ENCODE data around the gene FNBP1L.

The FNBP1L gene

GRCh38 chr1:93447481-93448291 lies at the start of gene FNBP1L:
TSS of gene FNBP1L (plus strand) at chr1:93448118. CDS start at chr1:93448282, 164 bp downstream.
- in situ Hi-C loops (cut with MboI; ENCODE audit: low sequenced_read_pairs) = loop anchor here (25.0 kb wide), 1 partner anchor 365 kb away; no protein-coding TSS in a partner anchor

DNA sequence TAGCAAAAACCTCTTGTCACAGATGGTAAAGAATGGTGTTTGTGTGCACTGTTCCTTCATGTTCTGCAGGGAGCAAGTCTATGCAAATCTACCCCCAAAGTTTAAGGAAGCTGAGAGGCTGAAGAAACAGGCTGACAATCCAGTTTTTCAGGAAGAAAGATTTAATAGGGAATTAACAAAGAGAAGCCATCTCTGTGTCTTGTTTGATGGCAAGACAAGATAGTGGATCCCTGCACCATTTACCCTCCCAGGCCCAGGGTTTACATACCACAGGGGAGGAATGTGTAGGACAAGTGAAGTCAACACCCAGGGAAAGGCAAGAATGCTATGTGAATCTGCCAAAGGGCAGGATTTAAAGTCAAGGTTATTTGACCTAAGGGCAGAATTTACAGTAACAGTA lies 48.1 kb upstream of the FNBP1L start:
- in situ Hi-C loops (cut with MboI; ENCODE audit: low sequenced_read_pairs) = no loop called here

DNA sequence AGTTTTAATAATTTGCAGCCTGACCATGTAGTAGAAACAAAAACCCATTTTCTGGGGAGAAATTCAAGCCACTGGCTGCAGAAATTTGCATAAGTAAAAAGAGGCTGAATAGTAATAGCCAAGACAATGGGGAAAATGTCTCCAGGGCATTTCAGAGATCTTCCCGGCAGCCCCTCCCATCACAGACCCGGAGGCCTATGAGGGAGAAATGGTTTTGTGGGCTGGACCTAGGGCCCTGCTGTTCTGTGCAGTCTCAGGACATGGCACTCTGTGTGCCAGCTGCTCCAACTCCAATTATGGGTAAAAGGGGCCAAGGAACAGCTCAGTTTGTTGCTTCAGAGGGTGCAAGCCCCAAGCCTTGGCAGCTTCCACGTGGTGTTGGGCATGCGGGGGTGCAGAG lies 39.7 kb upstream of the FNBP1L start:
- in situ Hi-C loops (cut with MboI; ENCODE audit: low sequenced_read_pairs) = no loop called here

GRCh38 chr1:93411000-93411399 lies 36.9 kb upstream of the FNBP1L start:
- in situ Hi-C loops (cut with MboI; ENCODE audit: low sequenced_read_pairs) = no loop called here

DNA sequence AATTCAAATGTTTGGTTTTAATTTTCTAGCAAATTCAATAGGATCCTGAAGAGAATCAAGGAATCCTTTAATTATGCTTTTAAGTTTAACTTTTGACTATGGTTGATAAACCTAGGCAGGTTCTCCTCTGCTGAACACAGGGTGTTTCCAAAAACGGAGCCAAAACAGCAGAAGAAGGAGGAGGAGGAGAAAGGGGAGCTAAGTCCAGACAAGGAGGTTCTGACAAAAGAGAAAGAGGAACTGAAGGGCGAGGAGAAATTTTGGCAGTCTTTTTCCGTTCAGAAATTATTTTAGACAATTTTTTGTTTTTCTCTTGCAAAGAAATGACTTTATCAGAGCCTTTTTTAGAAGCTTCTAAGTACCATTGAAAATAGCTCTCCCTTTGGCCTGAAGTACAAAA lies 33.2 kb upstream of the FNBP1L start:
- in situ Hi-C loops (cut with MboI; ENCODE audit: low sequenced_read_pairs) = no loop called here

DNA sequence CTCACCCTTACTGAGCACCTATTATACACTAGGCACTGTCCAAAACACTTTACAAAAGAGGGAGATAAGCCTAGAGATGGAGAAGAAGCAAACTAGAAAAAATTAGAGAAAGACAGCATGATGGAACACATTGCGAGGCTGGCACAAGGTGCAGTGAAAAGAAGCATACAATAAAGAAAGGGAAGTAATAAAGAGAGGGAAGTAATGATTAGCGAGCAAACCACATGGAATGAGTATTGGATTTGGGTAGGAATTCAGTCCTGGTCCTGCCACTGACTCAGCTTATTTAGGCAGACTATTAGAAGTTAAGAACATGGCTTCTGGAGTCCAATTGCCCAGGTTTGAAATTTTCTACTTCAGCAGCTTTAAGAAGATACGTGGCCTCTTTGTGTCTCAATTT lies 32.6 kb upstream of the FNBP1L start:
- in situ Hi-C loops (cut with MboI; ENCODE audit: low sequenced_read_pairs) = no loop called here

DNA sequence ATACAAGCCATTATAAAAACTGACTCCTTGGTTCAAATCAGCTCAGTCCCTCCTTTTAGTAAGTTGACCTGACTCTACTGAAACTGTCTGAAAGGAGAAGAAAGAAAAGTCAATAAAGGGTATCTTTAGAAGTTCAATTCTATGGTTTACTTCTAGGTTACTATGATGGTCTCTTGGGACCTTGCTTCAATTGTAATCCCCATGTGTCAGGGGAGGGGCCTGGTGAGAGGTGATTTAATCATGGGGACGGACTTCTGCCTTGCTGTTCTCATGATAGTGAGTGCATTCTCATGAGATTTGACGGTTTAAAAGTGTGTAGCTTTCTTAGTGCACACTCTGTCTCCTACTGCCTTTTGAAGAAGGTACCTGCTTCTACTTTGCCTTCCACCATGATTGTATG lies 31.7 kb upstream of the FNBP1L start:
- in situ Hi-C loops (cut with MboI; ENCODE audit: low sequenced_read_pairs) = no loop called here

GRCh38 chr1:93419344-93419743 lies 28.6 kb upstream of the FNBP1L start:
- in situ Hi-C loops (cut with MboI; ENCODE audit: low sequenced_read_pairs) = no loop called here

- in situ Hi-C loops (cut with MboI; ENCODE audit: low sequenced_read_pairs) = no loop called here
These were observed 27.5 kb upstream of the FNBP1L start for GRCh38 chr1:93420400-93420799.

DNA sequence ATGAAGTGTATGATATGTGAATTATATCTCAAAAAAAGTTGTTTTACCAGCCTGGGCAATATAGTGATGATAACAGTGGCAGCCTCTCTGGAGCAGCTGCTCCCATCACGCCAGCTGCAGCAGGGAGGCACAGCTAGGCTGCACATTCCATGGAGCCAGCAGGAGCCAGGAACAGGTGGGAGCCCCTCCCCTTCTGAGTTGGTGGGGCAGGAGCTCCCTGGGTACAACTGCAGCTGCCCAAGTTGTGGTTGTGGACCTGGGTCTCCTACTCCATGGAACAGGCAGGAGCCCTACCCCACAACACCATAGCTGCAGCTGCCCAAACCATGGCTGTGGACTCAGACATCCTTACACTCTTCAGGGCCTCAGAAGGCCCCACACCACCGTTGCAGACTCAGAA lies 21.7 kb upstream of the FNBP1L start:
- in situ Hi-C loops (cut with MboI; ENCODE audit: low sequenced_read_pairs) = loop anchor here (25.0 kb wide), 1 partner anchor 386 kb away; no protein-coding TSS in a partner anchor

DNA sequence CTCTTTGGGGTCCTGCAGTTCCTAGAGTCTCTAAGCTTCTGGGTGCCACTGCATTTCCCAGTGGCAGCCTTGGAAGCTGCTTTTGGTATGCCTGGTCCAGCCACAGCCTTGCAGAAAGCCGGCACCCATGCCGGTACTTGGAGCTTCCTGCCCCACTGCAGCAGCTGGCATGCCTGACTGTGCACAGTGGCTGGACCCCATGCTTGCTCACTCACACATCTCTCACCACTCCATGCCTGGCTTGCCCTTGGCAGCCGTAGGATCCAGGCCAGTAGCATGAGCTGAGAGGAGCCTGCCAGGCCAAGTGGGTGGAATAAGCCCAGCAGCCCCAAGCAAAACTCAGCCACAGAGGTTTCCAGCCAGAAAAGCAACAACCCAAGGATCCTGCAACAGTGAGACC lies 20.3 kb upstream of the FNBP1L start:
- in situ Hi-C loops (cut with MboI; ENCODE audit: low sequenced_read_pairs) = loop anchor here (25.0 kb wide), 1 partner anchor 385 kb away; no protein-coding TSS in a partner anchor

DNA sequence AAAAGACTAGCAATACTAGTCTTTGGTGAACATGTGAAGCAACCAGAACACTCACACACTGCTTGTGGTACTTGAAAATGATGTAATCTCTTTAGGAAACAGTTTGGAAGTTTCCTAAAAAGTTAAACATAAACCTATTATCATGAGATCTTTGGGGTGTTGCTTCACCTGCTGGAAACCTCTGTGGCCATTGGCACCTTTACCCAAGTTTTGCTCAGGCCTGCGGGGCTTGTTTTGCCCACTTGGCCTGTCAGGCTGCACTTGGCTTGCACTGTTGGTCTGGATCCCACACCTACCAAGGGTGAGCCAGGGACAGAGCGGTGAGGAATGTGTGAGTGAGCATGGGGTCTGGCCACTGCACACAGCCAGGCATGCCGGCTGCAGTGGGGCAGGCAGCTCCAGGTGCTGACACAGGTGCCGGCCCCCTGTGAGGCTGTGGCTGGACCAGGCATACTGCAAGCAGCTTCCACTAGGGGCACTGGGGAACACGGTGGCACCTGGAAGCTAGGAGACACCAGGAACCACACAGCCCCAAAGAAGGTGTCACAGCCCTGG lies 14.4 kb upstream of the FNBP1L start:
- in situ Hi-C loops (cut with MboI; ENCODE audit: low sequenced_read_pairs) = loop anchor here (25.0 kb wide), 1 partner anchor 379 kb away; no protein-coding TSS in a partner anchor

DNA sequence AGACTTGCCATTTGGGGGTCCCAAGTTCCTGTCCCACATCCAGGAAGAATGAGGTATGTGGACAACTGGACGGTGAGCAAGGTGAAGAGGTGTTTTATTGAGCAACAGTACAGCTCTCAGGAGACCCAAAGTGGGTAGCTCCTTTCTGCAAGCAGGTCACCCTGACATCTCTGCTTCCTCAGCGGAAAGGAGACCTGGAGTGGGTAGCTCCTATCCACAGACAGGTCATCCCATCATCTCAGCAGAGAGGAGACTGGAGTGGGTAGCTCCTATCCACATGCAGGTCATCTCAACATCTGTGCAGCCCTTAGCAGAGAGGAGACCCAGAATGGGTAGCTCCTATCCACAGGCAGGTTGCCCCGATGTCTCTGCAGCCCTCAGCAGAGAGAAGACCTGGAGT lies 13.8 kb upstream of the FNBP1L start:
- in situ Hi-C loops (cut with MboI; ENCODE audit: low sequenced_read_pairs) = loop anchor here (25.0 kb wide), 1 partner anchor 378 kb away; no protein-coding TSS in a partner anchor

GRCh38 chr1:93434987-93435386 lies 12.9 kb upstream of the FNBP1L start:
- in situ Hi-C loops (cut with MboI; ENCODE audit: low sequenced_read_pairs) = loop anchor here (25.0 kb wide), 1 partner anchor 377 kb away; no protein-coding TSS in a partner anchor

- in situ Hi-C loops (cut with MboI; ENCODE audit: low sequenced_read_pairs) = loop anchor here (25.0 kb wide), 1 partner anchor 377 kb away; no protein-coding TSS in a partner anchor
These were observed 12.5 kb upstream of the FNBP1L start for GRCh38 chr1:93435443-93435842.

- in situ Hi-C loops (cut with MboI; ENCODE audit: low sequenced_read_pairs) = loop anchor here (25.0 kb wide), 1 partner anchor 376 kb away; no protein-coding TSS in a partner anchor
These were observed 11.4 kb upstream of the FNBP1L start for GRCh38 chr1:93436496-93436895.

GRCh38 chr1:93437976-93438605 lies 9.8 kb upstream of the FNBP1L start:
- in situ Hi-C loops (cut with MboI; ENCODE audit: low sequenced_read_pairs) = loop anchor here (25.0 kb wide), 1 partner anchor 374 kb away; no protein-coding TSS in a partner anchor

GRCh38 chr1:93438716-93439115 lies 9.2 kb upstream of the FNBP1L start:
- in situ Hi-C loops (cut with MboI; ENCODE audit: low sequenced_read_pairs) = loop anchor here (25.0 kb wide), 1 partner anchor 374 kb away; no protein-coding TSS in a partner anchor

GRCh38 chr1:93440272-93440671 lies 7.6 kb upstream of the FNBP1L start:
- in situ Hi-C loops (cut with MboI; ENCODE audit: low sequenced_read_pairs) = loop anchor here (25.0 kb wide), 1 partner anchor 372 kb away; no protein-coding TSS in a partner anchor

DNA sequence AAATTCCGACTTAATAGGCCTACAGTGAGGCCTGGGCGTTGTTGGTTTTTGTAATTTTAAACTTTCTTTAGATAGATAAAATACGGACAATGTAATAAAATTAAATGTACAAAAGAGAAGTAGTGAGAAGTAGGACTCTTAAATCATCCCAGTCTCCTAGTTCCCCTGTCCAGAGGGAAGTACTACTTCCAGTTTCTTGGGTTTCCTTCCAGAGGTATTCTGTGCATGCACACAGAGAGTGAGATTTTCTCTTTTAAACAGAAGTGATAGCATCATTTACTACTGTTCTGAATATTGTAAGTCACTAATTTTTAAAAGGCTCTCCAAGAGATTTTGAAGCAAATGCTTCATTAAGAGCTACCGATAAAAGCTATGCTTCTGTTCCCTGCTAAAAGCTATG lies 7.2 kb upstream of the FNBP1L start:
- in situ Hi-C loops (cut with MboI; ENCODE audit: low sequenced_read_pairs) = loop anchor here (25.0 kb wide), 1 partner anchor 372 kb away; no protein-coding TSS in a partner anchor

DNA sequence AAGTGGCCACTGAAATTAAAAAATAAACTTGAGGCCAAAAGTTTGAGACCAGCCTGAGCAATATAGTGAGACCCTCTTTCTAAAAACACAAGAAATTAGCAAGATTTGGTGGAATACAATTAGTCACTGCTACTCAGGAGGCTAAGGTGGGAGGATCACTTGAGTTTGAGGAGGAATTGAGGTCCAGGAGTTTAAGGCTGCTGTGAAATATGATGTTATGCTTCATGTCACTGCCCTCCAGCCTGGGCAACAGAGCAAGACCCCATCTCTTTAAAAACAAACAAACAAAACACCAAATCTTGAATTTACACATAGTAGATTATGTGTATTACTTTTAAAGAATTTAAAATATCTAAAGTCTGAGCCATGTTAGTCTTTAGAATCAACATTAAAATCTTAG lies 6.3 kb upstream of the FNBP1L start:
- in situ Hi-C loops (cut with MboI; ENCODE audit: low sequenced_read_pairs) = loop anchor here (25.0 kb wide), 1 partner anchor 371 kb away; no protein-coding TSS in a partner anchor
